Mesodermal cell (in vitro differentiated cells): ENCODE measurements around the gene KRT32.

Experiments
- H3K27ac ChIP-seq: 2 replicates; pipeline ENCODE4 v1.7.0; 2013; ENCODE audit warnings: mild to moderate bottlenecking, low read depth, low read length, moderate library complexity; ENCODE audit not compliant: severe bottlenecking
- H3K36me3 ChIP-seq: 2 replicates; pipeline ENCODE4 v1.7.1; 2013; ENCODE audit warnings: mild to moderate bottlenecking, low read length, moderate library complexity; ENCODE audit not compliant: control insufficient read depth, insufficient read depth
- H3K4me1 ChIP-seq: one replicate; pipeline ENCODE4 v1.7.1; 2013; ENCODE audit warnings: mild to moderate bottlenecking, low read length; ENCODE audit not compliant: insufficient read depth, control insufficient read depth, poor library complexity, severe bottlenecking
- H3K4me3 ChIP-seq: 2 replicates; pipeline ENCODE4 v1.7.0; 2013; ENCODE audit warnings: low read length, control low read depth, mild to moderate bottlenecking; ENCODE audit not compliant: insufficient read depth, poor library complexity, severe bottlenecking; ENCODE audit errors: extremely low read depth
- H3K9me3 ChIP-seq: 2 replicates; pipeline ENCODE4 v1.7.1; 2013; ENCODE audit warnings: mild to moderate bottlenecking, low read length, moderate library complexity; ENCODE audit not compliant: control insufficient read depth
- WGBS, 2 experiments: methylation state at CpG; one replicate each; pipeline ENCODE4 v1.1.5; 2013; ENCODE audit warnings: missing lambda C conversion rate in 2 of 2; ENCODE audit not compliant: insufficient coverage in 2 of 2; 5-methylcytosine and 5-hydroxymethylcytosine counted together

The KRT32 gene

DNA sequence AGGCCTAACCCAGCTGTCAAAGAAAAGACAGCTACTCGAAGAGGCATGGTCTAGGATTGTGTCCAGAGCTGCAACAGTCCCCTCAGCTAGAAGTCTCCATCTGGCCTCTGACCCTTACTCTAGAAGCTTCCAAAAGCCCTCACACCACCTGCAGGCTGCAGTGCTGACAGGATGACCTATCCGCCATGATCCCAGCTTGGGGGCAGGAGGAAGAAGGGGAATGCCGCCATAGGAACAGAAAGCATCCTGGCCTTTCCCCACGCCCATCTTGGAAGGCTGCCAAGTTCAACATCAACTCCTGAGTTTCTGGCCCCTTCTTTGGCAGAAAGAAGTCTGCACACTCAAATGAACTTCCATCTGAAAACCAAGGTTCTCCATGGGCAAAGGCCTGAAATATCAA lies 25.6 kb upstream of the KRT32 start:
- no peaks in the 10 kb centered on the region for H3K36me3 ChIP-seq
- H3K27ac ChIP-seq = no peak overlapping the region
- 89 to 93% methylated on average over 1 to 3 of the region's 4 CpGs for WGBS, 2 experiments
- no peaks in the 10 kb centered on the region for H3K9me3 ChIP-seq
- H3K4me1 ChIP-seq = peaks cover 9% of the 10 kb centered on the region
- no peak overlapping the region for H3K4me3 ChIP-seq

DNA sequence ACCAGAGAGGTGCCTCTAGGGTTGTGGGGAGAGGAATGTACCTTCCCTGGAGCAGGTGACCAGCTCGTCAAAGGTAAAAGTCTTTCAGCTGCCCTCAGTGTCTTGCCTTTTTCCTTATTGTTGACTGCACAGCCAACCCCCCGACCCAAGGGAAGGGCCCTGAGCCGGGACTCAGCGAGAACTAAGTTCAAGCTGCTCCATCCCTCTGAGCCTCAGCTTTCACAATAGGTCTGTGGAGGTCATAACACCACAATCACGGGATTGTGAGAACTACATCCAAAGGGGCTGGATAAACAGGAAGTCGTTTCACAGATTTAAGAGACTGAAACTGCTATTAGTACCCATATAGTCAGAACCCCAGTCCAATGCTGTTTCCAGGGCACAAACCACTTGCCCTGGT lies 25.2 kb upstream of the KRT32 start:
- H3K4me1 ChIP-seq = peaks cover 9% of the 10 kb centered on the region
- no peak overlapping the region for H3K27ac ChIP-seq
- H3K4me3 ChIP-seq = no peak overlapping the region
- no peaks in the 10 kb centered on the region for H3K36me3 ChIP-seq
- no peaks in the 10 kb centered on the region for H3K9me3 ChIP-seq
- WGBS, 2 experiments = 88% methylated on average over 5 of the region's 6 CpGs

DNA sequence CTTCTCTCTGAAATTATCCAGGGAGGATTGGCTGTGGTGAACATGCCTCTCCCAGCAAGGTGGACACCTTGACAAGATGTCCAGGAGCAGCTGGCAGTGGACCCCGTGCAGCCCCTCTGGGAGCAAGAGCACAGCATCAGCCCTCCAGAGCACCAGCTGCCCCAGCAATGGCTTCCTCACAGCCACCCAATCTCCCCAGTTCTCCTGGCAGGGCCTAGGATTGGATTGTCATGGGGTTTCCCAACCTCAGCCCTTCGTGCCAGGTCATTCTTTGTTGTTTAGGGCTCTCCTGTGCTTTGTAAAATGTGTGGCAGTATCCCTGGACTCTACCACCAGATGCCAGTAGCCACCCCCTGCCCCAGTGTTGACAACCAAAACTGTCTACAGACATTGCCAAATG lies 24.3 kb upstream of the KRT32 start:
- WGBS, 2 experiments = 86 to 100% methylated on average over 1 of the region's 2 CpGs
- H3K27ac ChIP-seq = no peak overlapping the region
- peaks cover 9% of the 10 kb centered on the region for H3K4me1 ChIP-seq
- H3K36me3 ChIP-seq = no peaks in the 10 kb centered on the region
- no peaks in the 10 kb centered on the region for H3K9me3 ChIP-seq
- no peak overlapping the region for H3K4me3 ChIP-seq

DNA sequence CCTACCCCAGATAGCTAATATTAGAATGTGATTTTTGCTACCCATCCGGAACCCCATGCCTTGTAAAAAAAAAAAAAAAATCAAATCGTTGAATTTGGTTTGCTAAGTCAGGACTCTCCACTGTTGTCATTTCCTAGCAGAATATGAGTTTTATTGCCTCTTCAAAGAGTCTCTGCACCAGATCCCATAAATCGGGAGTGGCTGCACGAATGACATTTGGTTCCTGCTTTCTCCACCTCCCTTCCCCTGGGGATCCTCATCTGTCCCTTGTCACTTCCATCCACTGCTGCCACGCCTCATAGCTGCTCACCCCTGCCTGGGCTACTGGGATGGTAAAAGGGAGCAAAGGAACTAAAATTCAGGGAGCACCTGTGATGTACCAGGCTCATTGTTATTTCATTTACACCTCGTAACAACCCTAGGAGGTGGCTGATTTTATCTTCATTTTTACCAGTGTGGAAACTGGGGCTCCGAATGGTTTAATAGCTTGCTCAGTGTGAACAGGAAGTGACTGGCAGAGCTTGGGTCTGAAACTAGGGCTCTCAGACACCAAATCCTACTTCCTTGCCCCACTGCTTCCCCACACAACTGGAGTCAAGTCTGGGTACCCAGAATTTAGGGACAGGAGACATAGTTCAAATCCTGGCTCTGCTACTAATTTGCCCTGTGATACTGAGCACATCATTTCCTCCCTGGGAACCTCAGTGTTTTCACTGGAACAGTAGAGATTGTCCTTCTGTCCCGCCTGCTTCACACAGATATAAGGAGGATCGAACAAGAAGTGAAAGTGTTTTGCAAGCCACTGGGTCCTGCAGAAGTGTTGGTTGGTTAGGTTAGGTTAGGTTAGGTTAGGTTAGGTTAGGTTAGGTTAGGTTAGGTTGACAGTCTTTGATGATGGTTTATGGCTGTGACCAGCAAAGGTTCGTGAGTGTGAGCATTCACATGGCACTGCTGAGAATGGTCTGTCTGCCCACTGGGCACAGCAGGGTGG lies 23.1 kb upstream of the KRT32 start:
- Histone ChIP-seq H3K4me1 (peaks cover 9% of the 10 kb centered on the region), H3K4me3 (no peak overlapping the region), H3K36me3 (no peaks in the 10 kb centered on the region), H3K9me3 (no peaks in the 10 kb centered on the region), H3K27ac (no peak overlapping the region)
- WGBS, 2 experiments = 90 to 95% methylated on average over 5 to 6 of the region's 10 CpGs

DNA sequence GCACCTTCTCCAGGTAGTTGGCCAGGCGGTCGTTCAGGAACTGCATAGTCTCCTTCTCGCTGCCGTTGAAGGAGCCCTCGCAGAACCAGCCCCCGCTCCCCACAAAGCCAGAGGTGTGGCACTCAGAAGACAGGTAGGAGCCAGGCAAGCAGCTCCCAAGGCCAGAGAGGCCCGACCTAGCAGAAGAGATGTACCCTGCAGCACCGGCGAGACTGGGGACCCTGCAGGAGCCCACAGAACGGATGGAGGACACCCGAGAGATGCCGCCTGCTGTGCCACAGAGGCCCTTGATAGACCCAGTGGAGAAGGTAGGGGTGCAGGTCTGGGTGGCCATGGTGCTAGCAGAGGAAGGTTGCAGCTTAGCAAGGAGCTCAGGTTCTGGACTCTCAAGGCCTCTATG lies 22.3 kb upstream of the KRT32 start, which contains the start of gene KRT36:
Gene KRT36, minus strand, starts transcription at position 380 of the 400 bp plus-strand sequence. Its CDS starts 46 bp downstream, at position 334.
- Histone ChIP-seq H3K4me3 (no peak within 1 kb of the TSS), H3K36me3 (no peaks in the 10 kb centered on the region), H3K4me1 (peaks cover 4% of the 10 kb centered on the region), H3K9me3 (no peaks in the 10 kb centered on the region), H3K27ac (no peak within 1 kb of the TSS)
- WGBS, 2 experiments = 88 to 97% methylated on average over 9 to 12 of the region's 12 CpGs

DNA sequence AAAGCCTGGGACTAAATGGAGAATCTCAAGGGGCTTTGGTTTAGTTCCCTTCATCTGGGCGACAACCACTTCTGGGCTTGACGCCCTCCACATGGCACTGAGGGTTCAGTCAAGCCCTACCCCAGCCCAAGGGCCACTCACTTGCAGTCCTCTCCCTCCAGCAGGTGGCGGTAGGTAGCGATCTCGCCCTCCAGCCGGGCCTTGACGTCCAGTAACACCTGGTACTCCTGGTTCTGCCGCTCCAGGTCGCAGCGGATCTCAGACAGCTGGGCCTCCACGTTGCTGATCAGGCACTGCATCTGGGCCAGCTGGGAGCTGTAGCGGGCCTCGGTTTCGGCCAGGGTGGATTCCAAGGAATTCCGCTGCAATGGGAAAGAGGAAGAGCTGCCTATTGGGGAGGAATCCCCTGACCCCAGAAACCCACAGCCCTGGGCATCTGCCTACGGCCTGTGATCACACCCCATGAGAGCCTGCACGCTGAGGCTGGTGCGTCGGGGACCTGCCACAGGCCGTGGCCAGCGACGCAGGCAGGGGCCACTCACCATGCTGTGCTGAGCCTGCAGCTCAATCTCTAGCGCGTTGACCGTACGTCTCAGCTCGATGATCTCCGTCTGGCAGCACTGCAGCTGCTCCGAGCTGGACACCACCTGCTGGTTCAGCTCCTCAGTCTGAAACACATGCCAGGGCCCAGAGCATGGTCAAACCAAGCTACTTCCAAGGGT lies 19.8 kb upstream of the KRT32 start:
- Histone ChIP-seq H3K36me3 (no peaks in the 10 kb centered on the region), H3K4me3 (no peak overlapping the region), H3K4me1 (no peaks in the 10 kb centered on the region), H3K27ac (no peak overlapping the region), H3K9me3 (no peaks in the 10 kb centered on the region)
- WGBS, 2 experiments = 65 to 66% methylated on average over 26 to 29 of the region's 29 CpGs

DNA sequence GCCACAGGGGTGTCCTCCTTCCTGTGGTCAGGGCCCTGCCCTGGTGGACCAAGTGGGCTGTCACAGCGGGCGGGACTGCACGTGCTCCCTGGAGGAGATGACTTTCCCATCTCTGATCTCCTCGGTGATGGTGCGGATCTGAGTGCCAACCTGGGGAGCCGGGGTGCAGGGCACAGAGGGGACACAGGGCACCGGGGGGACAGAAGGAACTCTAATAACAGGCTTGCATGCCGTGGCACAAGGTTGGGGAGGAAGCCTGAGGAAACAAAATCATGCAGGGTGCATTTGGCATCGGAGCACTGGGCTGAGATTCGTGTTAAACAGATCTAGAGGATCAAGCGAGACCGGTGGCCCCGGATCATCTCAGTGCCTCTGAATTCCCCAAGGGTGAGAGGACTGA lies 19.1 kb upstream of the KRT32 start:
- WGBS, 2 experiments = 94 to 96% methylated on average over 13 of the region's 13 CpGs

DNA sequence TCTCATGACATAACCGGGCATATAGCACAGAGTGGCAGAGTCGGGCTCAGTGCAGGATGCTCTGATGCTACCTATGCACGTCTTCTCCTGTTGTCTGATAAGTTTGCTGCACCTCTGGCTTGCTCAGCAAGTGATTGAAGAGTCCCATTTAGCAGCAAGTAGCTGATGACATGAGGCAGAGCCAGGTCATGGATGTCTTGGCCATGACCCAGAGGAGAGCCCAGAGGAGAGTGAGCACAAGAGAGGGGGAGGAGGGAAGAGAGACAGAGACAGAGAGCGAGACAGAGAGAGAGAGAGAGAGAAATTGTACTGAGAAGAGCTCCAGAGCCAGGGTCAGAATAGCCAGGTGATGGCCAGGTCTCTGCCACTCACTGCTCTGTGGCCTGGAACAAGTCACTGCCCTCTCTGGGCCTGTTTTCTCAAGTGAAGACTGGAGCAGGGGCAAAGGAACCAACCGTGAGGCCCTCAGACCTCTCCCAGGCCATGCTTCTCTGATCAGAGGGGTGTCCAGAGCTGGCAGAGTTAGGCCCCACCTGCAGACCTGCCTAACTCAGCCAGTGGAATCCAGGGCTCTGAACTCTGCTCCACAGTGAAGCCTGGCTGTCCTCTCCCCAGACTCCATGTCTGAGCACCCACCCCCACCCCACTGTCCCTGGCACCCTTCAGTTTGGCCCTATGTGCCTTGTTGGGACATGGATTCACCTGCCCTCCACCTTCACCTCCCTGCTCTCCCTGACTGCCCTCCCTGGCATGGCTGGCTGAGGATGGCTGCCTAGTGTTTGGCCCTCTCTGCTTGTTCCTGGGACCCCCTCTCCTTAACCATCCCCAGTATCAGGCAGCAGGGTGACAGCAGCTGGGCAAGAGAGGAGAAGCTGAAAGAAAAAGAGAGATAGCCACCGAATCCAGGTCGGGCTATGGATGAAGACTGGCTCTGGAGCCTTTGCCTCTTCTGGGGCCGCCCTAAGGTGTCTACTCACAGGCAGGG lies 18.0 kb upstream of the KRT32 start:
- H3K27ac ChIP-seq = no peak overlapping the region
- no peak overlapping the region for H3K4me3 ChIP-seq
- H3K9me3 ChIP-seq = no peaks in the 10 kb centered on the region
- no peaks in the 10 kb centered on the region for H3K36me3 ChIP-seq
- WGBS, 2 experiments = 84 to 91% methylated on average over 8 of the region's 8 CpGs
- no peaks in the 10 kb centered on the region for H3K4me1 ChIP-seq

More for the DNA sequence above, 19.1 kb upstream of the KRT32 start:
- Histone ChIP-seq H3K36me3 (no peaks in the 10 kb centered on the region), H3K9me3 (no peaks in the 10 kb centered on the region), H3K4me3 (no peak overlapping the region), H3K27ac (no peak overlapping the region), H3K4me1 (no peaks in the 10 kb centered on the region)

DNA sequence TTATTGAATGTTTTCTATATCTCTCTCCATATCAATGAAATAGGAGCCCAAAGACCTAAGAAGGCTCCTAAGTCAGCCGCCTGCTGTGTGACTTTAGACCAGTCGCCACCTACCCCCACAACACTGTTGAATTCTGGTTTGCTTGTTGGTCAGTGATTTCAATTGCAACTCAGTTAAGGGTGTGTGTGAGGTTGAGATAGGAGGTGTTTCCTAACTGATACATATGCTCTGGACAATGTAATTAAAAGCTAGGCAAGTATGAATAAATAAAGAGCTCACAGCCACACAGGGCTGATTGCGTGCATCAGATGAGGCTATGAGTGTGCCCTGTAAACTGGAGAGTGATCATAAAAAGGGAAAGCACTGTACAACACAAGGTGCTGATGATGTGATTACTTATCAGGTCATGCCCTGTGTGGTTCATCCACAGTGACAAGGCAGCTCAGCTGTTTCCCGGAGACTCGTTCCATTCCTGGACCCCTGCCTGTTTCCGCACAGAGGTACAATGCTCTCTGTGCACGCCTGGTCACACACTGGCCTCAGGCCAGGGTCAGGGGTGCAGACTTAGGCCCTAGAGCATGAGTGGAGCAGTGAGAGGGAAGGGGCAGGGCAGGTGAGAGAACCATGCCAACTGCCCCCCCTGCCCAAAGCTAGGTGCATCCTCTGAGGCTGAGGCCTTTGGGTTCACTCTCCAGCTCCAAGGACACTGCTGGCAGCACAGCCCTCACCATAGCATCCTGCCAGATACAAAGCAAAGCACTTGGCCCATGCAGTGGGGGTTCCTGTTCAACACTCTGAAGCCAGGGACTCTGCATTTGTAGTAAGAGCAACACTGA lies 17.0 kb upstream of the KRT32 start:
- H3K36me3 ChIP-seq = no peaks in the 10 kb centered on the region
- H3K27ac ChIP-seq = no peak overlapping the region
- no peaks in the 10 kb centered on the region for H3K9me3 ChIP-seq
- no peak overlapping the region for H3K4me3 ChIP-seq
- no peaks in the 10 kb centered on the region for H3K4me1 ChIP-seq
- 84 to 100% methylated on average over 2 to 5 of the region's 7 CpGs for WGBS, 2 experiments
